ENCODE results near the gene CDX1. TPM values are rescaled to one million over a fixed set of nuclear protein-coding genes. Genes with fewer than 3 reads are reported as not detected.
A peak's percentile ranks its signal among the peaks of the same experiment; 100 is the strongest.

CDX1 gene
- total RNA-seq, 1 donor = 0.18 TPM

- peak; percentile 89 for DNase-seq (ENCODE audit: low read depth)
- H3K4me3 ChIP-seq (ENCODE audit: low read depth, low read length) = no peak overlapping the region
- TF ChIP-seq CTCF (IDR thresholded peaks at IDR 0.05; ENCODE audit: insufficient read depth, low read length) = peak; percentile 78
These were observed 51.5 kb downstream of the CDX1 start for GRCh38 chr5:150217873-150218692.

- no peak overlapping the region for H3K4me3 ChIP-seq (ENCODE audit: low read depth, low read length)
- no peak for TF ChIP-seq CTCF (IDR thresholded peaks at IDR 0.05; ENCODE audit: insufficient read depth, low read length)
- no peak for DNase-seq (ENCODE audit: low read depth)
These were observed 52.1 kb downstream of the CDX1 start for GRCh38 chr5:150218693-150219035.

- no peak for TF ChIP-seq CTCF (IDR thresholded peaks at IDR 0.05; ENCODE audit: insufficient read depth, low read length)
- no peak overlapping the region for H3K4me3 ChIP-seq (ENCODE audit: low read depth, low read length)
- DNase-seq (ENCODE audit: low read depth) = no peak
These were observed 52.6 kb downstream of the CDX1 start for GRCh38 chr5:150219142-150219541.

- no peak for TF ChIP-seq CTCF (IDR thresholded peaks at IDR 0.05; ENCODE audit: insufficient read depth, low read length)
- DNase-seq (ENCODE audit: low read depth) = no peak
These were observed 53.3 kb downstream of the CDX1 start for GRCh38 chr5:150219861-150220260.

GRCh38 chr5:150221471-150221870 is 54.9 kb downstream of the CDX1 start:
- no peak for DNase-seq (ENCODE audit: low read depth)
- H3K4me3 ChIP-seq (ENCODE audit: low read depth, low read length) = no peak overlapping the region
- TF ChIP-seq CTCF (IDR thresholded peaks at IDR 0.05; ENCODE audit: insufficient read depth, low read length) = no peak

More at GRCh38 chr5:150219861-150220260, 53.3 kb downstream of the CDX1 start:
- no peak overlapping the region for H3K4me3 ChIP-seq (ENCODE audit: low read depth, low read length)

GRCh38 chr5:150222906-150223305 is 56.3 kb downstream of the CDX1 start:
- H3K4me3 ChIP-seq (ENCODE audit: low read depth, low read length) = no peak overlapping the region
- no peak for TF ChIP-seq CTCF (IDR thresholded peaks at IDR 0.05; ENCODE audit: insufficient read depth, low read length)
- DNase-seq (ENCODE audit: low read depth) = no peak

- H3K4me3 ChIP-seq (ENCODE audit: low read depth, low read length) = no peak overlapping the region
- no peak for DNase-seq (ENCODE audit: low read depth)
- TF ChIP-seq CTCF (IDR thresholded peaks at IDR 0.05; ENCODE audit: insufficient read depth, low read length) = no peak
These were observed 56.9 kb downstream of the CDX1 start for GRCh38 chr5:150223474-150223873.
